Pons (tissue), 1 donor: ENCODE measurements around the gene NRSN2.
A peak's percentile ranks its signal among the peaks of the same experiment; 100 is the strongest.
"Not testable (repeated sequence)": the region's sequence is repeated elsewhere in the genome, so short reads cannot be mapped to it uniquely, and the experiment has no call there.

ENCODE experiments used
- DNase-seq: peaks from one replicate; pipeline ENCODE4 v3.0.0-alpha.2; 2016; ENCODE audit warnings: low spot score

The NRSN2 gene

DNA sequence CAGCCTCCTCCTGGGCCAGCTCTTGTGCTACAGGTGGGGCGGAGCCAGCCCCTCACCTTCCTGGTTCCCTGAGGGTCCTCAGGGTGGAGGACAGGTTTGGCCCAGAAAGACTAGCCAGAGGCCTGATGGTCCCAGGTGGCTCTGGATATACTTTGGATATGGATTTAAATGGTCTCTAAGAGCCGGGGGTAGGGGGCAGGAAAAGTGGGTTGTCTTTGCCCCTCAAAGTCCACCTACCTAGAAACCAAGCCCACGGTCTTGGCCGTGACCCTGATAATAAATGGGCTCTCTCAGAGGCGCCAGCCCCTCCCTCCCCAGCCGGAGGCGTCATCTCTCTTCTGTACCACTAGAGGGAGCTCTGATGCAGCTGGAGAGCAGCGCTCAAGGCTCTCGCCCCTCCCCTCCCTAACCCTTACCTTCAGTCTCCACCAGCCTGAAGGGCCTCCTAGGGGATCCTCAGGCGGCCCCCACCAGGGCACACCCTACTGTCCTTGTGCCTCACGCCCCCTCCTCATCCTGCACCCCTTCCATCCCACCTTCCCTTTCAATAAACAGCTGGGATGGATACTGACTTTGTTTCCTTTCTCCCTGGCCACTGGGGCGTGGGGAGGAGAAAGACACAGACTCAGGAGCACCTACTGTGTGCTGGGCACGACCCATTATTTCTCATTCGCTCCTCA lies 7.5 kb downstream of the NRSN2 start:
- DNase-seq: peak; percentile 69

DNA sequence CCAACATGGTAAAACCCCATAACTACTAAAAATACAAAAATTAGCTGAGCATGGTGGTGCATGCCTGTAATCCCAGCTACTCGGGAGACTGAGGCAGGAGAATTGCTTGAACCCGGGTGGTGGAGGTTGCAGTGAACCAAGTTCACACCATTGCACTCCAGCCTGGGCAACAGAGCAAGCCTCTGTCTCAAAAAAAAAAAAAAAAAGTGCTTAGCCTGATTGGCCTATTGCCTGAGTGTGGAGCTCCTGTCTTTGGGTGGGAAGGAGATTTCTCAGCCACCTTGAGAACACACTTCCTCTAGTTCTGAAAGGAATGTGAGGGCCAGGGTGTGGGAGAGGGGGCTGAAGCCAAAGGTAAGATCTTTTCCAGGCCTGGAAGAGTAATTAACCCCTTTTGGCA lies 9.2 kb downstream of the NRSN2 start:
- not testable (repeated sequence) for DNase-seq

DNA sequence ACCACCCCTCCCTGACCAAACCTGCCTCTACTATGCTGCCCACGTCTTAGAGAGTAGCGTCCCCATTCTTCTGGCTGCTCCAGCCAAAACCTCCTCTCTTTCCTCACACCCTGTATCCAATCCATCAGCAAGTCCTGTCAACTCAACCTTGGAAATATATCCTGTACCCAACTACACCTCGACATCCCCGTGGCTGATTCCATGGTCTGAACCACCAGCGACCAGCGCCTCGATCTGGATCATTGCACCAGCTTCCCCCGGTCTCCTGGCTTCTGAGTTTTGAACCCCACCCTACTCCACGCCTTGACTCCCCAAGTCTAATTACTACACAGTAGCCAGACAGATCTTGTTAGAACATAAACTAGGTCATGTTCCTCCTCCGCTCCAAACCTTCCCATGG lies 9.8 kb downstream of the NRSN2 start:
- DNase-seq: no peak

DNA sequence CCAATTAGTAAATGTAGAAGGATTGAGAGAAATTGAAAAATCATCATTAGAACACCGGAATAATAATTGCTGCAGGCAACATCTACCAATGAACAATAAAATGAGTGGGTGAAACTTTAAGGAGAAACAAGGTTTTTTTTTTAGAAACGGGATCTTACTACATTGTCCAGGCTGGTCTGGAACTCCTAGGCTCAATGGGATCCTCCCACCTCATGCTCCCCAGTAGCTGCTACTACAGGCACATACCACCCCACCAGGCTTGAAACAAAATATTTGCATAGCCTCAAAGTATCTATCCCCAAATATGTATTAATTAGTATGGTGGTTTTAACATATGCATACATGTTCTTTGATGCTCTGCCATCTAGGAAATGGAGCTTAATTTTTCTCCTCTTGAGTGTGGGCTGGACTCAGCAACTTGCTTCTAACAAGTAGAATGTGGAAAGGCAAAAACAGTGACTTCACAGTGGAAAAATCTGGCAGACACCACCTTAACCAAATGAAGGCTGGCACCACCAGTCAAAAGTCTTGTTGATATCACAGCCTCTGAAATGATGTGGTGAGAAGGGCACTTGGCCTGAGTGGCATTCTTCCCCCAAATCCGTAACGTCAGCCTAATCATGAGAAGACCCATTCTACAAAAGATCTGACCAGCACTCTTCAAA lies 12.1 kb downstream of the NRSN2 start:
- DNase-seq: no peak

DNA sequence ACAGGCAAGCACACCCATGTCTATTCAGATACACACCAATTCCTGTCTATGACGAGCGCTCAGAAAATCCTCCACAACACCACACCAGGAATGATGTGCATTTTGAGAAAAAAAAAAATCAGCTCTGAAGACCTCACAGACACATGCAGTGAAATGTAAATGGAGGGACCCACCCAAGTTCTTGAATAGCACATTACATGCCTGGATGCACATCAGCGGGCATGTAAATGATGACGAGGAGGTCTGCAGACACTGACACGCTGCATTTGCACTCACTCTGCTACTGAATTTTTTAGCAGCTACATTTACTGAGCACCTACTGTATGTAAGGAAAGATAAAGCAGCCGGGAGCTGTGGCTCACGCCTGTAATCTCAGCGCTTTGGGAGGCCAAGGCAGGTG lies 14.7 kb downstream of the NRSN2 start:
- no peak for DNase-seq

DNA sequence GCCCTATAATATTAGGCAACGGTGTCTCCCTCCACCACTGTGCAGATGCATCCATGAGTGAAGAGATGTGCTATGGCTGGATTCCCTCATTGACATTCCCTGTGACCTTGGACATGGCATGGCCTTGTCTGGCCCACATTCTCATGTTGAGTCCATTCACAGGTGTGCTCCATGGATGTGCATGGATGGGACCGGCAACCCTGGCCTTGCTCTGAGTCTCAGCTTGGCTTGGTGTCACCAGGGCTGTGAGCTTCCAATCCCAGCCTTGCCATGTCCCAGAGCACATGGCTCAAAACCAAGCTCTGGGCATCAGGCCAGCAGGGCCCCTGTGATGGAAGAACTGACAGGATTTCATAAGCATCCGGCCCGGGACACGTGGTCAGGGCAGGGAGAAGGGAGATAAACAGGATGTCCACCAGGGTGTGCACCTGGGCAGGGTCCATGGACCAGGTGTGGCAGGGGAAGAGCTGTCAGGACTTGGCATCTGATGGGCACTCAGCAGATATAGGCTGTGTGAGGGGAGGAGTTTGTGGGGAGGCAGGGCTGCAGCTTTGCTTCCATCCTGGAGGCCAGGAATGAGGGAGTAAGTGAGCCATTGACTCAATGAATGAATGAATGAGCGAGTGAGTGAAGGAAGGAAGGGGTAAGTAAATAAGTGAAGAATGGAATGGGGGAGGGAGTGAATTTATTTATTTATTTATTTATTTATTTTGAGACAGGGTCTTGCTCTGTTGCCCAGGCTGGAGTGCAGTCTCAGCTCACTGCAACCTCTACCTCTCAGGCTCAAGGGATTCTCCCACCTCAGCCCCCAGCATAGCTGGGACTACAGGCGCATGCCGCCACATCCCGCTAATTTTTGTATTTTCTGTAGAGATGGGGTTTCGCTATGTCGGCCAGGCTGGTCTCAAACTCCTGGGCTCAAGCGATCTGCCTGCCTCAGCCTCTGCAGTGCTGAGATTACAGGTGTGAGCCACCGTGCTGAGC lies 15.7 kb downstream of the NRSN2 start:
- DNase-seq: peak; percentile 72

DNA sequence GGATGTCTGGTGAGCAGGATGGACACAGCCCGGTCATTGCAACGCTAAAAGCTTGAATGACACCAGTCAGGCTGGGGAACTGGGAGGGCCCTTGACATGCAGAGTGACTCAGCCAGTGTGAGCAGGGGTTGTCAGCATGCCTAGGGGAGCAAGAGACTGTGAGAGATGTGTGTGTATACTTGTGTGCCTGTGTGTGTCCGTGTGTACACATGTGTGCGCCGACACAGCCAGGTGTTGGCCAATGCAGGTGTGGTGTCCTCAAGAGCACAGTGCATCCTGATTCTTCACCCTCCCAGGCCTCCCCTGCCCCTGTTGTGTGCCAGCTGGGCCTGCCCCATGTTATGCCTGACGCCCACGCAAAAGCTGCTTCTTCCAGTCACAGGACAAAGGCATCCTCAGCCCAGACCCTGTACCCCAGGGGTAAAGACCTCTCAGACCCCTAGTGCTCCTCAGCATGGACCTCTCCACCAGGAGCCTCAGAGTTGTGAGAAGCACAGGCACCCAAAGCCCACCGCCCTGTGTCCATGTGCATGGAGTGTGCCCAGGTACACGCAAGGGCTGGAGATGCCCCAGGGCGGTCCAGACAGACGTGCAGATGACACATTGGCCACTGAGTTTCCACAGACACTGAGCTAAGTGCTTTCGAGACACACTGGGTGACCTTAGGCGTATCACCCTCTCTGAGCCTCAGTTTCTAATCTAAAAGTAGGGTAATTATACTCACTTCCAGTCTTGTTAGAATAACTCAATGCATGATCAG lies 16.6 kb downstream of the NRSN2 start:
- DNase-seq: no peak

DNA sequence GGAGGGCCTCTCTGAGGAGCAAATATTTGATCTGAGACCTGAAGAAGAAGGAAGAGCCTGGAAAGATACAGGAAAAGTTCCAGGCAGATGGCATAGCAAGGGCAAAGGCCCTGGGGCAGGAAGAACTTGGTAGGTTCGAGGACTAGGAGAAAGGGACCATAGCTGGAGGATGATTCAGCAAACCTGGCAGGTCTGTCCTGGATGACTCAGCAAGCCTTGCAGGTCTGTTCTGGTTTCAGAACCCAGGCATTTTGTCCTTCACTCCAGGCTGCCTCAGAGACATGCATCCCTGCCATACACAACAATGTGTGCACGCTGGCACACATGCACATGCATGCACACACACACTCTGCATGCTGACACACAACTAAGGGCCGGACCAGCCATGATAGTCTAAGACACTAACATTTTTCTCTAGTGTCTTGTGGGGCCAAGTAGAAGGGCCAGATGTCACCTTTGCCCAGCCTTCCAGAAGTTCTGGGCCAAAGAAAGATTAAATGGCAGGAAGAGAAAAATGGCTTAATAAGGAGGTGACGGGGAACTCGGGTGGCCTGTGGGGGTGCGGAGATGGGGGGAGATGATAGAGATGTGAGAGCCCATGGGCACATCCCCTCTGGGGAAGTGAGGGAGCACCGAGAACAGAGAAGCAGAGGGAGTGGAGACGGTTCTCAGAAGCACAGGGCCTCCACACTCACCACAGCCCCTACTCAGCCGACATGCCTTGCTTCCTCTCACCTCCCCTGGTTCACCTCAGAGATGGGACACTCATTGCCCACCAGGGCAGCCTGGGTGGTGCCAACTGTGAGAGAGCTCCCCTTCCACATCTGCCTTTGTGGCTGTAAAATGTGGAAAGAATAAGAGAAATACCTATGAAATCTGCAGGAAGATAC lies 18.2 kb downstream of the NRSN2 start:
- DNase-seq: no peak

DNA sequence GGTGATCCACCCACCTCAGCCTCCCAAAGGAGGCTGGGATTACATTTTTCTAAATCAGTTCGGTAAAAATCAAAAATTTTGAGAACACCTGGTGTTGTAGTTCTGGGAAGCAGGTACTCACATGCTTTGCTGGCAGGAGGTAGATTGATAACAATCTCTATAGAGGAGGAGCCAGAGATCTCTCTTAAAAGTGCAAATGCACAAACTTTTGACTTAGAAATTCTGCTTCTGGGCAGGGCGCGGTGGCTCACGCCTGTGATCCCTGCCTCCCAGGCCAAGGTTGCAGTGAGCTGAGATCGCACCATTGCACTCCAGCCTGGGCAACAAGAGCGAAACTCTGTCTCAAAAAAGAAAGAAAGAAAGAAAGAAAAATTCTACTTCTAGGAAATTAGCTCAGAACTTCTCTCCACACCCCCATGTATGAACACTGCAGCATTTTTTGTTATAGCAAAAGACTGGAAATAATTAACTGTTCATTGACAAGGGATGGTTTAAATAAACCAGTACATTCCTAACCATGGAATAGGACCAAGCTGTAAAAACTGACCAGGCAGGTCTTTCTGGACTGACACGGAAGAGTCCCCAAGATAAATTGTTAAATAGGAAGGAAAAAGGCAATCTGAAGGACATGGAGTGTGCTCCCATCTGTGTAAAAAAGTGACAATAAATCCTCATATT lies 19.3 kb downstream of the NRSN2 start:
- DNase-seq: no peak

DNA sequence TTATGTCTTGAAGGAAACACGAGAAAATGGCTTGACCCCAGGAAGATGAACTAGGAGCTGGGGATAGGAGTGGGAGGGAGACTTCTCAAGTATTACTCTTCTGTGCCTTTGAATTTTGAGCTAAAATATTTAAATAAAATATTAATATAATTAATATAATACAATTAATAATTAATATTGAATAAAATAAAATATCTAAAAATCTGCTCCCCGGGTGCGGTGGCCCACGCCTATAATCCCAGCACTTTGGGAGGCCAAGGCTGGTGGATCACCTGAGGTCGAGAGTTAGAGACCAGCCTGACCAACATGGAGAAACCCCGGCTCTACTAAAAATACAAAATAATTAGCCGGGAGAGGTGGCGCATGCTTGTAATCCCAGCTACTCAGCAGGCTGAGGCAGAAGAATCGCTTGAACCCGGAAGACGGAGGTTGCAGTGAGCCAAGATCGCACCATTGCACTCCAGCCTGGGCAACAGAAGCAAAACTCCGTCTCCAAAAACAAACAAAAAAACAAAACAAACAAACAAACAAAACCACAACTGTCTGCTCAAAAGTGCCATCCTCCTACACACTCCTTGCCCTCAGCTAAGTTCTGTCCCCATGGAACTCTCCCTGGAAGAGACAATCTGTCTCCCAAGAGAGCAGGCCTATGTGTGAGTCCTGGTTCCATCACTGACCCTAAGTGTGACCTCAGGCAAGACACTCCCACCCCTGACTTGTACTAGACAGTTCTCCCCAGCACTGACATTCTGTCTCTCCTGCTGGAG lies 20.0 kb downstream of the NRSN2 start:
- no peak for DNase-seq

DNA sequence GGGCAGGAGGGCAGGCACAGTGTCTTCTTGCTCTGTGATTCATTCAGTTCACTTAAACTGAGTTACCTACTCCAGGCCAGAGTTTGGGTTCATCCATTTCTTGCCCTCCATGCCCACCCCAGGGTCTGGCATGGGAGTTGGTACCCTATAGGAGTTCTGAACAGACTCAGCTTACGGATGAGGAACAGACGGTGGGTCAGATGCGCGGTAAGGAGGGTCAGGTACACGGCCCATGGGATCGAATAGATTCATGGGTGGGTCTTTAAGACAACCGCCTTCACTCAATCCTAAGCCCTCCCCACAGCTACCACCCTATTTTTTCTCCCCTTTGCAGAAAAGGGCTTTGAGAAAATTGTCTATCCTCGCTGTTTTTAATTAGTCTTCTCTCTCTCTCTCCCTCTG lies 20.6 kb downstream of the NRSN2 start:
- DNase-seq: no peak

DNA sequence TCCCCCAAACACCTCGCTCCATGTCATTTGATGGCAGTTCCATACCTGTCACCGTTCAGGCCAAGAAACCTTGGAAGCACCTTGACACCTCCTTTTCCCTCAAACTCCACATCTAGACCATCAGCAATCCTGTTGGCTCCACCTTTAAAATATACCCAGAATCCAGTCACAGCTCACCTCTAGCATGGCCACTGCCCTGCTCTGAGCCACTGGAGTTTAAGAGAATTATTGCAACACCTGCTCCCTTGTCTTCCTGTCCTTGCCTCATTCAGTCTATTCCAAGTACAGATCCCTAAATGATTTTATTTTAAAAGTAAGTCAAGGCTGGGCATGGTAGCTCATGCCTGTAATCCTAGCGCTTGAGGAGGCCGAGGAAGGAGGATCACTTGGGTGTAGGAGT lies 22.0 kb downstream of the NRSN2 start:
- no peak for DNase-seq

DNA sequence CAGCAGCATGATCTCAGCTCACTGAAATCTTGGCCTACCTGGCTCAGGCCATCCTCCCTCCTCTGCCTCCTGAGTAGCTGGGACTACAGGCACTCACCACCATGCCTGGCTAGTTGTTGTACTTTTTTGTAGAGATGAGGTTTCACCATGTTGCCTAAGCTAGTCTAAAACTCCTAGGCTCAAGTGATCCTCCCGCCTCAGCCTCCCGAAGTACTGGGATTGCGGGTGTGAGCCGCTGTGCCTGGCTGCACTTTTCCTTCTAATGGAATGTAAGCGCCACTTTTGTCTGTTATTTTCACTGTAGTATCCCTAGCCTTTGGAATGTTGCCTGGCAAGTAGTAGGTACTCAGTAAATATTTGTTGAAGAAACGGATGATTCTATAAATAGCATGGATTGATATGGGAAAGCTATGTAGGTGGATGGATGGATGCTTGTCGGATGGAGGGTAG lies 23.3 kb downstream of the NRSN2 start:
- no peak for DNase-seq

DNA sequence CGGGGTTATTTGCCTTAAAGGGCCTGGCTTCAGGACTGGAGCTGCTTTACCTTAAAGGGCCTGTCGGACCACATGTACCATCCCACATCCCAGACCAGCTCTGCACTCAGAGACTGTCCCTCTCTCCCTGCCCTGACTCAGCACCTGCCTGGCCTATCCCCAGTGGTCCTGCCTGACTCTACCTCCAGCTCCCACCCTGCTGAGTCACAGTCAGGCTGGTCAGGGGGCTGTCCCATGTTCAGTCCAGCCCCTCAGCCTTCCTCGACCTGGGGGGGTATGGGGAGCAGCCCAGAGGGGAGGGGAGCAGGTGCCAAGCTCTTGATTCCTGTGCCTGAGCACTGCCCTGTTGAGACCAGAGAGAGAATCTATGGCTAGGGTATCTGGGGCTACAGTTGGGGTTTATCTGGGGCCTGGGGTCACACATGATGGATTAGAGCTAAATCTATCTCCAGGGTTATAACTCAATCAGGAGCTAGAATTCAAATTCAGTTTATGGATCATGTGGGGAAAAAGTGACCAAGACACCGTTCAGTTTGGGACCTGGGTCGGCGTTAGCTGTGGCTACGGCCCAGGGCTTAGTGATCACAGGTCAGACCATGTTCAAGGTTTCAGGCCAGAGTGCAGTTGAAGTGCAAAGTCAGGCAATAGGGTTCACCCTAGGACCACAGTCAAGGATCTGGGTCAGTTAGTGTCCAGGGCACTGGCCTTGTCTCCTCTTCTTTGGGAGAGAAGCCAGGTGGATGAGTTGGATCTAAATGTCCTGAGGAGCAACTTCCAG lies 24.3 kb downstream of the NRSN2 start:
- no peak for DNase-seq

DNA sequence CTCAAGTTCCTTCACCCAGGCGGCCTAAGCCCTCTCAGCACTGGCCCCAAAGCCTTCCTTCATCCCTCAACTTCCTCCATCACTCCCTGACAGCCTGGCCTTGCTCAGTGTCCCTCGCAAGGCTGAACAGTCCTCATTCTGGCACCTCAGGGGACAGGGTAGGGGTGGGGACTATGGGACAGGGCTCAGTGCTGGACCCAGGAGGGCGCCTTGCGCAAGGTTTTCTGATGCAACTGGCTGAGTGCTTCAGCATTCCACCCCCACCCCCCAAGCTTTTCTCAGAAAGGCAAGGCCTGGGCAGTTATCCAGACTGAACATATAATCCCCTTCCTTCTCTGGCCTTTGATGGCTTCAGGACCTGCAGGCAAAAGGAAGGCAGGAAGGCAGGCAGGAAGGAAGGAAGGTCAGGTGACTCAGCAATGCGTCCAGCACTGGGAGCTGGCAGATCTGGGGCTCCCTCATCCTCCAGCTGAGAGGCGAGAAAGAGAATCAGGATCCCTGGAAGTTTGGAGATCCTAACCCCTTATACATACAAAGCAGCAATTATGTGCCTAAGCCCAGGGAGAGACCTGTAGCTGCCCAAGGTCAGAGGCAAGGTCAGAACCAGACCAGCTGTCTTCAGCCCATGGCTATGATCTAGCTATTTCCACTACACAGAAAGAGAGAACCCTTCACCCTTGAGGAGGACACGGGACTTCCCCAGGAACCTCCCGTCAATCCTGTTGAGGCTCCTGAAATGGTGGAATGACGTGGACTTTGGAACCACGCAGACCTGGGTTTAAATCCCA lies 25.0 kb downstream of the NRSN2 start:
- DNase-seq: no peak

DNA sequence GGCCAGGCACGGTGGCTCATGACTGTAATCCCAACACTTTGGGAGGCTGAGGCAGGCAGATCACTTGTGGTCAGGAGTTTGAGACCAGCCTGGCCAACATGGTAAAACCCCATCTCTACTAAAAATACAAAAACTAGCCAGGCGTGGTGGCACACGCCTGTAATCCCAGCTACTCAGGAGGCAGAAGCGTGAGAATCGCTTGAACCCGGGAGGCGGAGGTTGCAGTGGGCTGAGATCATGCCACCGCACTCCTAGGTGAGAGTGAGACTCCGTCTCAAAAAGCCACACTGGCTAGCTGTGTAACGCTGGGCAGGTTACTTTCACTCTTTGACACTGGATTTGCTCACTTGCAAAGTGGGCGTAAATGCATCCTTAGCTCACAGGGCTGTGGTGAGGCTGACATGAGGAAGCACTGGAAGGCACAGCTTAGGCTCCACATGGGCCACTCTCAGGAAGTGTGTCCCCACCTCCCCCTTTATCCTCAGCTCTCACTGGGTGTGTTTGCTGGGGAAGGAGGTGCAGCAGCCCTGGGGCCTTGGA lies 25.7 kb downstream of the NRSN2 start:
- DNase-seq: not testable (repeated sequence)

DNA sequence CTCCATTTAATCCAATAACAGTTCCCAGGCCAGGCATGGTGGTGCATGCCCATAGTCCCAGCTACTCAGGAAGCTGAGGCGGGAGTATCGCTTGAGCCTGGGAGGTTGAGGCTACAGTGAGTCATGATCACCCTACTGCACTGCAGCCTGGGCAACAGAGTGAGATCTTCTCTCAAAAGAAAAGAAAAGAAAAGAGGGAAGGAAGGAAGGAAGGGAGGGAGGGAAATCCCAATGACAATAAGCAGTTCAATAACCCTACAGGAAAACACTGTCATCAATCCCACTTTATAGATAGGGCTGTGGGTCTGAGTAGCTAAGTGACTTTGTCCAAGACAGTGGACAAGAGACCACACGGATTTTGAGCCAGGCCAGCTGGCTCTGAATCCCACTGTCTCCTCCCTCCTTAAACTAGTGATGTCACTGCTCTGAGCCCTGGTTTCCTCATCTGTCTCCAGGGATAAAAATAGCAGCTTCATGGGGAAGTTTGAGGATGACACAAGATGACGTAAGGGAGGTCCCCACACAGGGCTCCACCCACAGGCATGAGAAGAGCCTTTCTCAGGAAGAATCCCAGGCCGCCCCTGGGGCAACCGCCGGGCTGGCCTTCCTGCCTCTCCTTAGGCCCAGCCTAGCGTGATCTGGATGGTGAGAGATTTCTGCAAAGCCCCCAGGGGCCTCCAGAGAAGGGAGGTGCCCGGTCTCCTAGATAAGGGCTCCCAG lies 26.4 kb downstream of the NRSN2 start:
- DNase-seq: no peak
